Spleen (tissue), 7 donors: ENCODE results near the gene TM9SF4.

ENCODE experiments used
- POLR2A ChIP-seq, 3 donors: fragments of 450-650 bp; IDR thresholded peaks; one replicate each; pipeline ENCODE4 v1.5.1; 2017; ENCODE audit warnings: antibody characterized with exemption in 3 of 3, mild to moderate bottlenecking in 1 of 3
- TF ChIP-seq, protein P1 (sequence below), 11 experiments: fragments of 200-600 bp in 7 of 11; fragments of 450-650 bp in 4 of 11; sonication (generic) in 4 of 11; IDR thresholded peaks in 8 of 11; conservative IDR thresholded peaks in 3 of 11; 1 replicate in 7 of 11; 2 replicates in 4 of 11; pipeline versions ENCODE4 v1.4.0 to v1.8.0; 2016 to 2021; ENCODE audit warnings: antibody characterized with exemption in 11 of 11, inconsistent platforms in 4 of 11, mild to moderate bottlenecking in 1 of 11
- donor health status: DM: no; HTN: no; CAD: no; lungs with moderate emphysema.
- donor health status: DM: no; HTN: no; CAD: no.
- donor health status: DM: no; HTN: no; CAD: no.

GRCh38 chr20:32164984-32165735 lies 55.6 kb downstream of the TM9SF4 start:
- TF ChIP-seq POLR2A (IDR thresholded peaks at IDR 0.05) = no peak
- TF ChIP-seq, protein P1, sequence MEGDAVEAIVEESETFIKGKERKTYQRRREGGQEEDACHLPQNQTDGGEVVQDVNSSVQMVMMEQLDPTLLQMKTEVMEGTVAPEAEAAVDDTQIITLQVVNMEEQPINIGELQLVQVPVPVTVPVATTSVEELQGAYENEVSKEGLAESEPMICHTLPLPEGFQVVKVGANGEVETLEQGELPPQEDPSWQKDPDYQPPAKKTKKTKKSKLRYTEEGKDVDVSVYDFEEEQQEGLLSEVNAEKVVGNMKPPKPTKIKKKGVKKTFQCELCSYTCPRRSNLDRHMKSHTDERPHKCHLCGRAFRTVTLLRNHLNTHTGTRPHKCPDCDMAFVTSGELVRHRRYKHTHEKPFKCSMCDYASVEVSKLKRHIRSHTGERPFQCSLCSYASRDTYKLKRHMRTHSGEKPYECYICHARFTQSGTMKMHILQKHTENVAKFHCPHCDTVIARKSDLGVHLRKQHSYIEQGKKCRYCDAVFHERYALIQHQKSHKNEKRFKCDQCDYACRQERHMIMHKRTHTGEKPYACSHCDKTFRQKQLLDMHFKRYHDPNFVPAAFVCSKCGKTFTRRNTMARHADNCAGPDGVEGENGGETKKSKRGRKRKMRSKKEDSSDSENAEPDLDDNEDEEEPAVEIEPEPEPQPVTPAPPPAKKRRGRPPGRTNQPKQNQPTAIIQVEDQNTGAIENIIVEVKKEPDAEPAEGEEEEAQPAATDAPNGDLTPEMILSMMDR (IDR thresholded peaks at IDR 0.05 in 8 of 11, conservative IDR thresholded peaks at IDR 0.05 in 3 of 11) = no peak
